ENCODE results near the gene ZNF423.

ZNF423 gene

DNA sequence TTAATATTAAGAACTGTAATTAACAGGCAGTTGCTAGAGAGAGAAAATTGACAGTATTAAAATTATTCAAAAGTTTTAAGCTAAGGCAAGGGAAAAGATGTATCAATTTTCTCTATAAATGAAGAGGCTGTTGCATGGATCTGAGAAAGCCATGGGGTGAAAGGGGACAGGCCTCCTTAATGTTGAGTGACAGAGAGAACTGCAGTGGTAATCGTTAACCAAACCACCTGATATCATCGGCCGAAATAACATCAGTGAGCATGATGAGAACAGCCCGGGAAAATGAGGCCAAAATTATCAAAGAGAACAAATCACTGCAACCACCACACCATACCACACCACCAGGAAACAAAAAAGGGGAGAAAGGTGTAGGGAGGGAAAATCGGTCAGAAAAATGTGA lies 3.6 kb downstream of the ZNF423 start:
- TF ChIP-seq, protein P1, sequence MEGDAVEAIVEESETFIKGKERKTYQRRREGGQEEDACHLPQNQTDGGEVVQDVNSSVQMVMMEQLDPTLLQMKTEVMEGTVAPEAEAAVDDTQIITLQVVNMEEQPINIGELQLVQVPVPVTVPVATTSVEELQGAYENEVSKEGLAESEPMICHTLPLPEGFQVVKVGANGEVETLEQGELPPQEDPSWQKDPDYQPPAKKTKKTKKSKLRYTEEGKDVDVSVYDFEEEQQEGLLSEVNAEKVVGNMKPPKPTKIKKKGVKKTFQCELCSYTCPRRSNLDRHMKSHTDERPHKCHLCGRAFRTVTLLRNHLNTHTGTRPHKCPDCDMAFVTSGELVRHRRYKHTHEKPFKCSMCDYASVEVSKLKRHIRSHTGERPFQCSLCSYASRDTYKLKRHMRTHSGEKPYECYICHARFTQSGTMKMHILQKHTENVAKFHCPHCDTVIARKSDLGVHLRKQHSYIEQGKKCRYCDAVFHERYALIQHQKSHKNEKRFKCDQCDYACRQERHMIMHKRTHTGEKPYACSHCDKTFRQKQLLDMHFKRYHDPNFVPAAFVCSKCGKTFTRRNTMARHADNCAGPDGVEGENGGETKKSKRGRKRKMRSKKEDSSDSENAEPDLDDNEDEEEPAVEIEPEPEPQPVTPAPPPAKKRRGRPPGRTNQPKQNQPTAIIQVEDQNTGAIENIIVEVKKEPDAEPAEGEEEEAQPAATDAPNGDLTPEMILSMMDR (IDR thresholded peaks at IDR 0.05; ENCODE audit: insufficient read depth, low read length, missing control alignments) = no peak
- POLR2A ChIA-PET = no interaction called here
- no peak for DNase-seq (ENCODE audit: low read depth, low spot score)
- H3K4me3 ChIP-seq (ENCODE audit: low read depth, low read length) = no peak overlapping the region
- CTCF ChIA-PET = interaction anchor here (0.6 kb wide), 1 partner anchor 390 kb away, joined by 3 read pairs; no protein-coding TSS in a partner anchor

DNA sequence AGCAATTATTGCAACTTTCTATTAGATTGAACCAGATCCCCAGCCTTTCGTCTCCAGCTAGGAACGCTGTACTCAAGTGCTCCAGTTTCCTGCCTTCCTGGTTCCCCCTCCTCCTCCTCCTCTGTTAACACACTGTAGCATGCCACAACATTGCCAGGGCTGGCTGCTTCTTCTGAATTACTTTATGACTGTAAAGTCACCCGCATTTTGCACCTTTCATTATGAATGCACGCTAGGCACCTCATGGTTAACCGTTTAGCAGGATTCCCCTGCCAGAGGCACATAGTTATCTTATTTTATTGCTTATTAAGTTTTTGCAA lies 4.5 kb downstream of the ZNF423 start:
- TF ChIP-seq, protein P1 (IDR thresholded peaks at IDR 0.05; ENCODE audit: insufficient read depth, low read length, missing control alignments) = no peak
- DNase-seq (ENCODE audit: low read depth, low spot score) = no peak
- H3K4me3 ChIP-seq (ENCODE audit: low read depth, low read length) = no peak overlapping the region
- CTCF ChIA-PET = no interaction called here
- POLR2A ChIA-PET = no interaction called here

DNA sequence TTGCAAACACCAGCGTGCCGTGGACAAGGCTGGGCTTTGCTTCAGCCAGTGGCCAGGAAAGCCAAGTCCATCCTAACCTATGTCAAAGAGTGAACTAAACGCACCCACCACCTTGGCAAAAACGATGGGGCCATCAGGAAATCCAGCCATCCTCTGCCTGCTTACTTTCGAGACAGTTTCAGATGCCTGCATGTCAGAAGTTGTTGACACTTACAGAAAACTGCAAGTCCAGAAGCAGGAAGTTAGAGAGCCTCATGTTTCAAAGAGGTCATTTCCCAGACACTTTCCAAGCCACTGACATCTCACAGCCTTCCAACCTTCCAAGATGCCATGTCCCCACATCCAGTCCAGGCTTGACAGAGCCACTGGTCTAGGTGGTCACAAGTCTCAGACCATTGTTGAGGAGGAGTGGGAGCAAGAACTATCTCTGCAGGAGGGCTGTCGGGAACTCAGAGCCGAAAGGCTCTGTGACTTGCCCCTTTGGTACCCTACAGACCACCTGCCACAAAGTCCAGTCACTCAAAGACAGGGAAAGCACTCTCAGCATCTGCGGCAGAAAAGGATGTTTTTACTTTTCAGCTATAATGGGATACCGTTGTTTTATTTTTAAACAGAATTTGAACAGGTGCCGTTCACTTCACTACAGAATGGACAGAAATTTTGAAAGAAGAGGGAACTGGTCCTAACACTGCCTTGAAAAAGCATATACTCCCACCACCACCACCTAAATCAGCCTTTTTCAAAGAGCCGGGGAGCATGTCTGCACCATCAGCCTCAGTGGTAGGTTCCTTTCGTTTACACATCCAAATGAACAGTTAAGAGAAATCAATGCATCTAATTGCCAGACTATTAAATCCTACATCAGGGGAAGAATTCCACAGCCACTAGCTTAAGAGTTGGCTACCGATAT lies 5.1 kb downstream of the ZNF423 start:
- ChIA-PET CTCF (no interaction called here), POLR2A (no interaction called here)
- TF ChIP-seq, protein P1 (IDR thresholded peaks at IDR 0.05; ENCODE audit: insufficient read depth, low read length, missing control alignments) = no peak
- no peak overlapping the region for H3K4me3 ChIP-seq (ENCODE audit: low read depth, low read length)
- no peak for DNase-seq (ENCODE audit: low read depth, low spot score)

DNA sequence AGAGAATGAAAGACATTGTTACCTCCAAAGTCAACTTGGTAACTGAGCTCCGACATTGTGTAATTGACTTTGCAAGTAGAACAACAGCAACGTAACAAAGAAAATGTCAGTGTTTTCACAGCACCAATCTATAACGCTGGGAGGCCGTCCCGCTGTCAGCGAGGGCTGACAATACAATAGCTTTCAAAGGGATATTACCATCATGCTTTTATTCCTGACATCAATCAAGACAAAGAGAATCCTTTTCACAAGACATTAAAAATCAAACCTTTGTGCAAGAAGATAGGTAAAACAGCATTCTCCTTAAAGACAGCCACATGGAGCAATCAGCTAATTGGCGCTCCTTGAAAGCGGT lies 6.2 kb downstream of the ZNF423 start:
- POLR2A ChIA-PET = no interaction called here
- TF ChIP-seq, protein P1 (IDR thresholded peaks at IDR 0.05; ENCODE audit: insufficient read depth, low read length, missing control alignments) = no peak
- CTCF ChIA-PET = no interaction called here
- H3K4me3 ChIP-seq (ENCODE audit: low read depth, low read length) = no peak overlapping the region
- no peak for DNase-seq (ENCODE audit: low read depth, low spot score)

DNA sequence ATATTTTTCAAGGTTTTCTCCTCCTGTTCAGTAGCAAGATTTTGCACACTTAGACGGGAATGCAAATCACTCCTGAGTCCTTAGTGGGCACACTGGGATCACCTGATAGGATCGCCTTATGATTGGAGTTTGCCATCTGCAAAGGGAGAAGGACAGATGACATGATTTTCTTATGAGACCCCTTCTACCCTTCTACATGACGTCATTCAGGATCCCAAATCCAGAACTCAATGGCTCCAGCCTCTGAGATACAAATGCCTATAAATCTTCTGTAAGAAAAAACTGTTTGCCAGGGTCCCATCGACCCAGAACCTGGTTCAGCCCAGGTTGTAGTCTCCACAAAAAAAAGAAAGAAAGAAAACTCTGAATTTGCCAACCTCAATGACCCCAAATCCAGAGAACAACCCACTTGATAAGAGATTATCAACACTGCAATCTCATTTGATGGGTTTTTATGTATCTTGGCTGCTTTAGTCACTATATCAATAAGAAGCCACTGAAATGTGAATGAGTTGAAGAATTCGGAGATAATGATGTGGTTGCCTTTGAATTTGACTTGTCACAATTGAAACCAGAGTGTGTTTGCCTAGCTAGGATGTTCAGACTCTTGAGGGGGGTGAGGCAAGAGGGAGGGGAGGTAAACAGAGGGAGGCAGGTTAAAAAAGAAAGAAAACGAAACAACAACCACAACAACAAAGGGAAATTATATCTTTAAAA lies 6.7 kb downstream of the ZNF423 start:
- ChIA-PET CTCF (no interaction called here), POLR2A (no interaction called here)
- DNase-seq (ENCODE audit: low read depth, low spot score) = no peak
- no peak overlapping the region for H3K4me3 ChIP-seq (ENCODE audit: low read depth, low read length)
- TF ChIP-seq, protein P1 (IDR thresholded peaks at IDR 0.05; ENCODE audit: insufficient read depth, low read length, missing control alignments) = no peak

DNA sequence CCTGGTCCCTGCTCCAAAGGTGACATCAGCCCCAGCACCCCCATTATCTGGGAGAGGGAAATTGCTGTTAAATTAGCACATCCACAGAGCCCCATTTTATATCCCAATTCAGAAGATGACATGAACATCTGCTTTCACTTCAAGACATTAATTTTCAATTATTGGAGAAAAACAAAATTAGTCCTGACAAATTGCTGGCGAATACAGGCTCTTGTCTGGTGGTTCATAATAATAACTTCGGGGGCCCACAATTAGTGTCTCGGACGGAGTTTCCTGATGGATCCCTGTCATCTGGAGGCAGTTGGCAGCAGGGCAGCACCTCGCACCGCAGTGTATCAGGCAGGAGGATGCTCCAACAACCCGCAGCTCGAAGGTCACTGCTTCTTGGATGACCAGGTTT lies 7.4 kb downstream of the ZNF423 start:
- ChIA-PET CTCF (no interaction called here), POLR2A (no interaction called here)
- TF ChIP-seq, protein P1 (IDR thresholded peaks at IDR 0.05; ENCODE audit: insufficient read depth, low read length, missing control alignments) = no peak
- DNase-seq (ENCODE audit: low read depth, low spot score) = no peak
- H3K4me3 ChIP-seq (ENCODE audit: low read depth, low read length) = no peak overlapping the region

Measured in AG04449 (cell line).